ENCODE data around the gene NME7. TPM values are rescaled to one million over a fixed set of nuclear protein-coding genes. Genes with fewer than 3 reads are reported as not detected.

The NME7 gene
- polyA plus RNA-seq, 3 donors from 2014 or later = 12.5 to 26.3 (median 13.1) TPM

DNA sequence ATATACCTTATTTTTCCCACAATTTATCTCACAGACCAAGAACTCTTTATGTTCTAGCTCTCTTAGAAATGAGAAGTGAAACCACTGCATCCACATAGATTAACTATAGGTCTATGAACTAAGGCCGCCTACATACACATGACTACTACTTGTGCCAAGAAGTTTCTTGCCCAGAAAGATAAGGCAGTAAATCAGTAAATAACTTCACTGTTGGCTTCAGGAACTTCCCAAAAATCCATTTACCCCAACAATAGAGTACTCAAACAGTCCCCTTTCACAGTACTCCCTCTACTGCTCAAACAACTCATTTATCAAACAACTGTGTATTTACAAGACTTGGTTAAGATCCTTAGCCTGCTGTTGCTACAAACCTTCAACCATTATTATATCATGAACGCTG lies 96.5 kb downstream of the NME7 start:
- Mint-ChIP-seq H3K27me3 (ENCODE audit: low read depth in 3 of 3) (no peaks in the 10 kb centered on the region), H3K36me3 (no peaks in the 10 kb centered on the region), H3K9me3 (peaks cover 0 to 2% (median 0%) of the 10 kb centered on the region in 6 donors), H3K4me3 (no peak overlapping the region), H3K4me1 (no peaks in the 10 kb centered on the region), H3K27ac (no peak overlapping the region)
- no peak for DNase-seq

- DNase-seq = no peak
- Mint-ChIP-seq H3K4me3 (no peak overlapping the region), H3K27ac (no peak overlapping the region), H3K36me3 (peaks cover 3 to 15% (median 9%) of the 10 kb centered on the region in 3 donors), H3K9me3 (peaks cover 0 to 4% (median 0%) of the 10 kb centered on the region in 6 donors), H3K27me3 (ENCODE audit: low read depth in 3 of 3) (no peaks in the 10 kb centered on the region), H3K4me1 (no peaks in the 10 kb centered on the region)
Measured at GRCh38 chr1:169266133-169266532, 101.5 kb downstream of the NME7 start.

- H3K4me1 Mint-ChIP-seq = no peaks in the 10 kb centered on the region
- DNase-seq = no peak
- peaks cover 0 to 4% (median 0%) of the 10 kb centered on the region in 6 donors for H3K9me3 Mint-ChIP-seq
- peaks cover 3 to 15% (median 13%) of the 10 kb centered on the region in 3 donors for H3K36me3 Mint-ChIP-seq
- H3K4me3 Mint-ChIP-seq = no peak overlapping the region
- H3K27ac Mint-ChIP-seq = no peak overlapping the region
- no peaks in the 10 kb centered on the region for H3K27me3 Mint-ChIP-seq (ENCODE audit: low read depth in 3 of 3)
Measured at GRCh38 chr1:169263059-169263458, 104.5 kb downstream of the NME7 start.

- Mint-ChIP-seq H3K36me3 (peaks cover 3 to 22% (median 13%) of the 10 kb centered on the region in 3 donors), H3K27ac (no peak overlapping the region), H3K9me3 (peaks cover 0 to 9% (median 2%) of the 10 kb centered on the region in 6 donors), H3K4me1 (no peaks in the 10 kb centered on the region), H3K27me3 (ENCODE audit: low read depth in 3 of 3) (no peaks in the 10 kb centered on the region), H3K4me3 (no peak overlapping the region)
- no peak for DNase-seq
Measured at GRCh38 chr1:169261884-169262283, 105.7 kb downstream of the NME7 start.

DNA sequence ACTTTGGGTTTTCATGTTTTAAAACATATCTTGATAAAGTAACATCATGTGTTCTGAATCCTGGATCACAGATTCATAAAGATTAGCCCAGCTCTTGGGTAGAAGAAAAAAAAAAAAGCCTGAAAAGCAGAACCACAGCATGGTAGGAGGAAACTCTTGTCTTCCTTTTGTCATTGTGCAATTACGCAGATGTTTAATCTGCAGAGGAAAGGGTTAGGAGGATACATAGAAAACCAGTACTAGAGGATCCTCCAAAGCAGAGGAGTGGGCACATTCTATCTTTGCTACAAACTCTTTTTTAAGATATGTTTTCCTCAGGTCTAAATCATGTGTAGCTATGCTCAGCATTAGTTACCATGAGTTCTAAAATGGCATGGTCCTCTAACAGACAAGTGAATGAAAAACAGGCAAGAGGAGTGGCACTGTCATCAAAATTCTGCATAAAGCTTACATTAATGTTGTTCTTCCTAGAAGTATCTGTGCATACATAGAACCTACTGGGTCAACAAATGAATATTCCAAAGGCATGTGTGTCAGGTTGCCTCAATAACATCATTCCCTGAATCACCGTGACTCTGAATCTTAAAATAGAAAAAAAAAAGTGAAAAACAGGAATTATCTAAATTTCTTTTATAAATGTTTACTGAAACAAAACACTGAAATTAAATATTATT lies 107.0 kb downstream of the NME7 start:
- peaks cover 3 to 22% (median 13%) of the 10 kb centered on the region in 3 donors for H3K36me3 Mint-ChIP-seq
- no peak for DNase-seq
- peaks cover 0 to 3% (median 0%) of the 10 kb centered on the region in 3 donors for H3K27me3 Mint-ChIP-seq (ENCODE audit: low read depth in 3 of 3)
- no peaks in the 10 kb centered on the region for H3K4me1 Mint-ChIP-seq
- no peak overlapping the region for H3K4me3 Mint-ChIP-seq
- H3K27ac Mint-ChIP-seq = no peak overlapping the region
- peaks cover 0 to 9% (median 4%) of the 10 kb centered on the region in 6 donors for H3K9me3 Mint-ChIP-seq

DNA sequence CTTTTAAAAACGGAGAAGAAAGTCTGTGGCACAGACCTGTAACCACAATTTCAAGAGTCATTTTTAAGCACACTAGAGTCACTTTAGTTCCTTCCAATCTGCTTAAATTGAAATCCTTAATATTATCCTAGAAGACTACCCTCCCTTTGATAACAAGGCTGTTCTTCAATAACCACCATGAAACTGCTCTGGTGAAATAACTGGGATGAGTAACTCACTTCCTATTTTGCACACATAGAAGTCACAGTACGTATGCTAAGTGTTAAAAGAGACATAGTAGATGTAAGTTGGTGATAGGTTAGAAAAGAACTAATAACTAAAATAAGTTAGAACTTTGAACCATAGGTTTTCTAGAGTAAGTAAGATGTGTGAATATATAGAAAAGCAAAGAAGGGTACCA lies 107.8 kb downstream of the NME7 start:
- H3K4me1 Mint-ChIP-seq = no peaks in the 10 kb centered on the region
- H3K27me3 Mint-ChIP-seq (ENCODE audit: low read depth in 3 of 3) = peaks cover 0 to 3% (median 0%) of the 10 kb centered on the region in 3 donors
- H3K9me3 Mint-ChIP-seq = peaks cover 0 to 8% (median 4%) of the 10 kb centered on the region in 6 donors
- H3K4me3 Mint-ChIP-seq = no peak overlapping the region
- H3K36me3 Mint-ChIP-seq = peaks cover 3 to 19% (median 7%) of the 10 kb centered on the region in 3 donors
- no peak for DNase-seq
- H3K27ac Mint-ChIP-seq = no peak overlapping the region

DNA sequence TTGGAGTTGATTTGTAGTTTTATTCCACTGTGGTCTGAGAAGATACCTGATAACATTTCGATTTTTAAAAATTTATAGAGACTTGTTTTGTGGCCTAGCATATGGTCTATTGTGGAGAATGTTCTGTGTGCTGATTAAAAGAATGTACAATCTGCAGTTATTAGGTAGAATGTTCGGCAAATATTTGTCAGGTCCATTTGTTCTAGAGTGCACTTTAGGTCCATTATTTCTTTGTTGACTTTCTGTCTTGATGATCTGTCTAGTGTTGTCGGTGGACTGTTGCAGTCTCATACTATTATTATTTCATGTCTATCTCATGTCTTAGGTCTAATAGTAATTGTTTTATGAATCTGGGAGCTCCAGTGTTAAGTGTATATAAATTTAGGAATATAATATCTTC lies 116.8 kb downstream of the NME7 start:
- DNase-seq = no peak
- no peak overlapping the region for H3K27ac Mint-ChIP-seq
- H3K27me3 Mint-ChIP-seq (ENCODE audit: low read depth in 3 of 3) = peaks cover 0 to 2% (median 0%) of the 10 kb centered on the region in 3 donors
- H3K36me3 Mint-ChIP-seq = no peaks in the 10 kb centered on the region
- H3K9me3 Mint-ChIP-seq = peaks cover 0 to 5% (median 0%) of the 10 kb centered on the region in 6 donors
- no peak overlapping the region for H3K4me3 Mint-ChIP-seq
- no peaks in the 10 kb centered on the region for H3K4me1 Mint-ChIP-seq

GRCh38 chr1:169250022-169250421 lies 117.6 kb downstream of the NME7 start:
- Mint-ChIP-seq H3K4me1 (no peaks in the 10 kb centered on the region), H3K36me3 (no peaks in the 10 kb centered on the region), H3K27ac (no peak overlapping the region), H3K9me3 (peaks cover 0 to 5% (median 0%) of the 10 kb centered on the region in 6 donors), H3K4me3 (no peak overlapping the region), H3K27me3 (ENCODE audit: low read depth in 3 of 3) (peaks cover 0 to 2% (median 0%) of the 10 kb centered on the region in 3 donors)
- DNase-seq = no peak

DNA sequence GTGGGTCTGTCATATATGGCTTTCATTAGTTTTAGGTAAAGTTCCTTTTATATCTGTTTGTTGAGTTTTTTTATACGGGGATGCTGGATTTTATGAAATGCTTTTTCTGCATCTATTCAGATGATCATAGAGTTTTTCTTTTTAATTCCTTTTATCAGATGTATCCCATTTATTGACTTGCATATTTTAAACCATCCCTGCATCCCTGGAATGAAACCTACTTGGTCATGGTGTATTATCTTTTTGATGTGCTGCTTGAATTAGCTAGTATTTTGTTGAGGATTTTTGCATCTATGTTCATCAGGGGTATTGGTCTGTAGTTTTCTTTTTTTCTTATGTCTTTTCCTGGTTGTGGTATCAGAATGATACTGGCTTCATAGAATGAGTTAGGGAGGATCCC lies 118.0 kb downstream of the NME7 start:
- DNase-seq = no peak
- Mint-ChIP-seq H3K9me3 (peaks cover 0 to 5% (median 0%) of the 10 kb centered on the region in 6 donors), H3K27ac (no peak overlapping the region), H3K36me3 (no peaks in the 10 kb centered on the region), H3K4me1 (no peaks in the 10 kb centered on the region), H3K4me3 (no peak overlapping the region), H3K27me3 (ENCODE audit: low read depth in 3 of 3) (peaks cover 0 to 2% (median 0%) of the 10 kb centered on the region in 3 donors)

DNA sequence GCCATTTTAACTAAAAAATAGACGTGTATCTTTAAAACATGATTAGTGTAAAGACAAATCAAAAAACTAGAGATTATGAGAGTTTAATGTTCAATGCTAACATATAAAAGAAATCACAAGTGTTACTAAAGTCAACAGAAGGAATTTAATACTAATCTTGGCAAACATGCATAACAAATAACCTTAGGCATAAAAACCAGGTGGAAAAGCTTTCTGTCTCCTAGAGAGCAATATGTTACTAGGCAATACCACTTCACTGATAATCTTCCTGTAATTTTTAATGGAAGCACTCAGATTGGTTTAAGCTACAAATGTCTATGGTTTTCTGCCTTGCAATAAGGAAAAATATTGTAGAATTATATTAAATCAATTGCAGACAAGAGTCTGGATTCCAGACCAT lies 121.9 kb downstream of the NME7 start:
- H3K27ac Mint-ChIP-seq = no peak overlapping the region
- H3K4me3 Mint-ChIP-seq = no peak overlapping the region
- DNase-seq = no peak
- no peaks in the 10 kb centered on the region for H3K27me3 Mint-ChIP-seq (ENCODE audit: low read depth in 3 of 3)
- no peaks in the 10 kb centered on the region for H3K4me1 Mint-ChIP-seq
- peaks cover 0 to 3% (median 0%) of the 10 kb centered on the region in 3 donors for H3K36me3 Mint-ChIP-seq
- H3K9me3 Mint-ChIP-seq = no peaks in the 10 kb centered on the region

DNA sequence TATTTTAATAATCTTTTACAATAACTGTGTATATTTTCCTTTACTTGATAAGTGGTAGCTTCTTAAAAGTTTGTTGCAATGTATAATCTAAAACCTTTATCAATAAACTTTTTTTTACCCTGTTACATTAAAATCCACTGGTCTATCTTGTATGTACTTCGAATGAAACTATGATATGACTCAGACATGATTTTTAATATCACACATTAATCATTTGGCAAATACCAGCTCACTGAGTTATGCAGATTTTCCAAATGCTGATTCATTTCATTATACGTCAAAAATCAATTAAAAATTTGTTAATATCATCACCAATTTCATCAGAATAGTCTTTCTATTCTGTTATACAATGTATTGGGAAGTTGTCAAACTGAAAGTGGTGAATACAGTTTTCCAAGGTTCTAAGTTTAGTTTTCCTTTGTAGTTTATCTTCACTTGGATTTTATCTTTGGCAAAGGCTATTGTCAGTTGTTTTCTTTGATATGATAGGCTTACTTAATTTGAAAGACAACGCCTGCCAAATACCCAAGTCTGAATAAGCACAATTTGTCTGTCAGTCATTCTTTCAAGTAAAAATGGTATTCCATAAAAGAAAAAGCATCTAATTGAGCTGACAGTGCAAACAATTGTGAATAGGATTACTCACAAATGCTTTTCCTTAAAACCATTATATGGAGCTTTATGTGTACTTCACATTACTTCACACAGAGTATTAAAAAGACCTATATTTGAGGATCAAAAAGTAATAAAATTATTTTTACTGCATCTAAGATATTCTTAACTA lies 127.0 kb downstream of the NME7 start:
- no peak for DNase-seq
- Mint-ChIP-seq H3K4me3 (no peak overlapping the region), H3K27me3 (ENCODE audit: low read depth in 3 of 3) (no peaks in the 10 kb centered on the region), H3K9me3 (no peaks in the 10 kb centered on the region), H3K4me1 (no peaks in the 10 kb centered on the region), H3K27ac (no peak overlapping the region), H3K36me3 (peaks cover 0 to 3% (median 0%) of the 10 kb centered on the region in 3 donors)

DNA sequence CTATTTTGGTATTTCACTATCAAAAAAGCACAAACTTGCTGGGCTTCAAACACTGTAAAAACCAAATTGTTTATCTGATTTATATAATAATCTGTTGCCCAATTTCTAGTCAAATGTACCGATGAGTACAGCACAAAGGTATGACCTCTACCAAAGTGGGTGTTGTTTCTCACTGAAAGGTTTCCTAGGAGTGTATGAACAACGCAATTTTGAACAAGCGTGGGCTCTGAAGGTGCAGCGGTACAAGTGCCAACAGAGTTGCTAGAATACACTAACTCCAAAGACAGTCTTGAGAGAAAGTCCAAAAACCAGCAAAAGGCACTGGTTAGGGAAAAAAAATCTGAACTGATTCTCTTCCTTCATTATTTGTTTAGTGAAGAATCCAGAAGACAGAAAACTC lies 130.7 kb downstream of the NME7 start:
- H3K36me3 Mint-ChIP-seq = peaks cover 0 to 11% (median 0%) of the 10 kb centered on the region in 3 donors
- H3K4me1 Mint-ChIP-seq = no peaks in the 10 kb centered on the region
- no peak overlapping the region for H3K27ac Mint-ChIP-seq
- no peak for DNase-seq
- no peaks in the 10 kb centered on the region for H3K9me3 Mint-ChIP-seq
- H3K4me3 Mint-ChIP-seq = no peak overlapping the region
- peaks cover 0 to 2% (median 0%) of the 10 kb centered on the region in 3 donors for H3K27me3 Mint-ChIP-seq (ENCODE audit: low read depth in 3 of 3)

- Mint-ChIP-seq H3K4me3 (no peak overlapping the region), H3K36me3 (peaks cover 0 to 11% (median 0%) of the 10 kb centered on the region in 3 donors), H3K9me3 (no peaks in the 10 kb centered on the region), H3K27ac (no peak overlapping the region), H3K27me3 (ENCODE audit: low read depth in 3 of 3) (peaks cover 0 to 2% (median 0%) of the 10 kb centered on the region in 3 donors), H3K4me1 (no peaks in the 10 kb centered on the region)
- DNase-seq = no peak
Measured at GRCh38 chr1:169236143-169236542, 131.5 kb downstream of the NME7 start.

- Mint-ChIP-seq H3K36me3 (peaks cover 0 to 11% (median 3%) of the 10 kb centered on the region in 3 donors), H3K27ac (no peak overlapping the region), H3K9me3 (no peaks in the 10 kb centered on the region), H3K4me3 (no peak overlapping the region), H3K27me3 (ENCODE audit: low read depth in 3 of 3) (peaks cover 0 to 3% (median 0%) of the 10 kb centered on the region in 3 donors), H3K4me1 (no peaks in the 10 kb centered on the region)
- DNase-seq = no peak
Measured at GRCh38 chr1:169235568-169235967, 132.0 kb downstream of the NME7 start.
